ENCODE data around the gene HSD11B2.

HSD11B2 gene

GRCh38 chr16:67451704-67452435, 20.9 kb downstream of the HSD11B2 start:
- Mint-ChIP-seq H3K9me3 (no peaks in the 10 kb centered on the region), H3K27ac (no peak overlapping the region), H3K4me3 (no peak overlapping the region), H3K27me3 (no peaks in the 10 kb centered on the region), H3K4me1 (peaks cover 36 to 52% of the 10 kb centered on the region in 2 donors), H3K36me3 (peaks cover 63 to 65% of the 10 kb centered on the region in 2 donors)
- no peak for ATAC-seq (replicated peaks)
- DNase-seq, result no peak

GRCh38 chr16:67454104-67454503, 23.2 kb downstream of the HSD11B2 start:
- no peak overlapping the region for H3K4me3 Mint-ChIP-seq
- ATAC-seq (replicated peaks) (no peak), DNase-seq (no peak)
- peak overlapping the region; percentile 27 for H3K27ac Mint-ChIP-seq
- H3K27me3 Mint-ChIP-seq, result no peaks in the 10 kb centered on the region
- peaks cover 46 to 50% of the 10 kb centered on the region in 2 donors for H3K4me1 Mint-ChIP-seq
- peaks cover 53 to 63% of the 10 kb centered on the region in 2 donors for H3K36me3 Mint-ChIP-seq
- H3K9me3 Mint-ChIP-seq, result no peaks in the 10 kb centered on the region

GRCh38 chr16:67454852-67455251, 23.9 kb downstream of the HSD11B2 start:
- no peaks in the 10 kb centered on the region for H3K27me3 Mint-ChIP-seq
- ATAC-seq (replicated peaks), result no peak
- no peak overlapping the region for H3K4me3 Mint-ChIP-seq

GRCh38 chr16:67456391-67457081, 25.6 kb downstream of the HSD11B2 start:
- peaks cover 38 to 50% of the 10 kb centered on the region in 2 donors for H3K4me1 Mint-ChIP-seq
- H3K36me3 Mint-ChIP-seq, result peaks cover 40 to 44% of the 10 kb centered on the region in 2 donors
- ATAC-seq (replicated peaks), result peak in 1 of 2 donors; percentile 29
- no peaks in the 10 kb centered on the region for H3K27me3 Mint-ChIP-seq
- H3K4me3 Mint-ChIP-seq, result no peak overlapping the region
- no peak for DNase-seq
- no peaks in the 10 kb centered on the region for H3K9me3 Mint-ChIP-seq
- peak overlapping the region; percentile 82 for H3K27ac Mint-ChIP-seq

More at GRCh38 chr16:67454852-67455251, 23.9 kb downstream of the HSD11B2 start:
- no peak for DNase-seq
- peaks cover 47 to 56% of the 10 kb centered on the region in 2 donors for H3K36me3 Mint-ChIP-seq
- peaks cover 38 to 50% of the 10 kb centered on the region in 2 donors for H3K4me1 Mint-ChIP-seq
- peak overlapping the region; percentile 67 for H3K27ac Mint-ChIP-seq
- H3K9me3 Mint-ChIP-seq, result no peaks in the 10 kb centered on the region

- DNase-seq (no peak), ATAC-seq (replicated peaks) (no peak)
- peaks cover 38 to 56% of the 10 kb centered on the region in 2 donors for H3K4me1 Mint-ChIP-seq
- H3K27ac Mint-ChIP-seq, result peak overlapping the region; percentile 82
- no peaks in the 10 kb centered on the region for H3K9me3 Mint-ChIP-seq
- no peak overlapping the region for H3K4me3 Mint-ChIP-seq
- peaks cover 41 to 42% of the 10 kb centered on the region in 2 donors for H3K36me3 Mint-ChIP-seq
- H3K27me3 Mint-ChIP-seq, result no peaks in the 10 kb centered on the region
Measured at GRCh38 chr16:67457611-67458010, 26.7 kb downstream of the HSD11B2 start.

- Mint-ChIP-seq H3K27me3 (no peaks in the 10 kb centered on the region), H3K4me3 (no peak overlapping the region), H3K36me3 (peaks cover 38 to 43% of the 10 kb centered on the region in 2 donors), H3K4me1 (peaks cover 37 to 56% of the 10 kb centered on the region in 2 donors), H3K27ac (peak overlapping the region; percentile 34), H3K9me3 (no peaks in the 10 kb centered on the region)
- DNase-seq (no peak), ATAC-seq (replicated peaks) (no peak)
Measured at GRCh38 chr16:67458121-67458641, 27.3 kb downstream of the HSD11B2 start.

GRCh38 chr16:67459066-67459860, 28.3 kb downstream of the HSD11B2 start:
- H3K4me1 Mint-ChIP-seq, result peaks cover 34 to 53% of the 10 kb centered on the region in 2 donors

GRCh38 chr16:67459861-67460150, 28.9 kb downstream of the HSD11B2 start:
- ATAC-seq (replicated peaks), result no peak
- no peak overlapping the region for H3K4me3 Mint-ChIP-seq
- DNase-seq, result no peak
- H3K9me3 Mint-ChIP-seq, result no peaks in the 10 kb centered on the region
- peaks cover 37 to 56% of the 10 kb centered on the region in 2 donors for H3K4me1 Mint-ChIP-seq
- H3K36me3 Mint-ChIP-seq, result peaks cover 30 to 38% of the 10 kb centered on the region in 2 donors
- H3K27ac Mint-ChIP-seq, result no peak overlapping the region
- no peaks in the 10 kb centered on the region for H3K27me3 Mint-ChIP-seq

More at GRCh38 chr16:67459066-67459860, 28.3 kb downstream of the HSD11B2 start:
- no peak for DNase-seq
- Mint-ChIP-seq H3K9me3 (no peaks in the 10 kb centered on the region), H3K27ac (peak overlapping the region; percentile 34), H3K36me3 (peaks cover 32 to 41% of the 10 kb centered on the region in 2 donors), H3K27me3 (no peaks in the 10 kb centered on the region), H3K4me3 (no peak overlapping the region)
- no peak for ATAC-seq (replicated peaks)

GRCh38 chr16:67460168-67460567, 29.2 kb downstream of the HSD11B2 start:
- no peak overlapping the region for H3K4me3 Mint-ChIP-seq
- H3K9me3 Mint-ChIP-seq, result no peaks in the 10 kb centered on the region
- ATAC-seq (replicated peaks) (no peak), DNase-seq (no peak)
- H3K4me1 Mint-ChIP-seq, result peaks cover 37 to 57% of the 10 kb centered on the region in 2 donors
- H3K27ac Mint-ChIP-seq, result no peak overlapping the region
- H3K36me3 Mint-ChIP-seq, result peaks cover 26 to 37% of the 10 kb centered on the region in 2 donors
- H3K27me3 Mint-ChIP-seq, result no peaks in the 10 kb centered on the region

GRCh38 chr16:67460961-67461360, 30.0 kb downstream of the HSD11B2 start:
- Mint-ChIP-seq H3K9me3 (no peaks in the 10 kb centered on the region), H3K4me1 (peaks cover 42 to 58% of the 10 kb centered on the region in 2 donors), H3K4me3 (no peak overlapping the region), H3K36me3 (peaks cover 27 to 37% of the 10 kb centered on the region in 2 donors), H3K27me3 (no peaks in the 10 kb centered on the region), H3K27ac (no peak overlapping the region)
- no peak for ATAC-seq (replicated peaks)
- DNase-seq, result no peak

GRCh38 chr16:67461600-67462278, 30.8 kb downstream of the HSD11B2 start:
- peaks cover 41 to 58% of the 10 kb centered on the region in 2 donors for H3K4me1 Mint-ChIP-seq
- H3K36me3 Mint-ChIP-seq, result peaks cover 28 to 34% of the 10 kb centered on the region in 2 donors
- no peaks in the 10 kb centered on the region for H3K27me3 Mint-ChIP-seq
- ATAC-seq (replicated peaks) (no peak), DNase-seq (no peak)
- H3K27ac Mint-ChIP-seq, result no peak overlapping the region
- H3K4me3 Mint-ChIP-seq, result no peak overlapping the region
- no peaks in the 10 kb centered on the region for H3K9me3 Mint-ChIP-seq

- Mint-ChIP-seq H3K4me3 (no peak overlapping the region), H3K27ac (peak overlapping the region; percentile 20), H3K27me3 (no peaks in the 10 kb centered on the region), H3K9me3 (no peaks in the 10 kb centered on the region), H3K4me1 (peaks cover 40 to 58% of the 10 kb centered on the region in 2 donors), H3K36me3 (peaks cover 23 to 30% of the 10 kb centered on the region in 2 donors)
- no peak for ATAC-seq (replicated peaks)
- DNase-seq, result no peak
Measured at GRCh38 chr16:67462279-67462655, 31.3 kb downstream of the HSD11B2 start.

- peaks cover 46 to 62% of the 10 kb centered on the region in 2 donors for H3K4me1 Mint-ChIP-seq
- ATAC-seq (replicated peaks), result no peak
- H3K27me3 Mint-ChIP-seq, result no peaks in the 10 kb centered on the region
- H3K27ac Mint-ChIP-seq, result peak overlapping the region; percentile 71
- no peak for DNase-seq
- no peaks in the 10 kb centered on the region for H3K9me3 Mint-ChIP-seq
- no peak overlapping the region for H3K4me3 Mint-ChIP-seq
- peaks cover 21 to 28% of the 10 kb centered on the region in 2 donors for H3K36me3 Mint-ChIP-seq
Measured at GRCh38 chr16:67463059-67463458, 32.1 kb downstream of the HSD11B2 start.

- H3K4me1 Mint-ChIP-seq, result peaks cover 49 to 69% of the 10 kb centered on the region in 2 donors
- no peak for ATAC-seq (replicated peaks)
Measured at GRCh38 chr16:67463691-67464090, 32.8 kb downstream of the HSD11B2 start.

More at GRCh38 chr16:67463691-67464090, 32.8 kb downstream of the HSD11B2 start:
- Mint-ChIP-seq H3K36me3 (peaks cover 23 to 27% of the 10 kb centered on the region in 2 donors), H3K27ac (no peak overlapping the region), H3K27me3 (no peaks in the 10 kb centered on the region), H3K4me3 (no peak overlapping the region), H3K9me3 (no peaks in the 10 kb centered on the region)
- DNase-seq, result no peak
